GM21825 (cell line): ENCODE measurements around the gene ATP6V0E1.
"Not testable (repeated sequence)": the region's sequence is repeated elsewhere in the genome, so short reads cannot be mapped to it uniquely, and the experiment has no call there.

Experiments
- ATAC-seq: cut with Tn5 transposase; IDR thresholded peaks from one replicate; pipeline ENCODE4 v1.9.1; 2021; ENCODE audit warnings: mild to moderate bottlenecking, moderate library complexity; ENCODE audit not compliant: unreplicated experiment

Gene ATP6V0E1

DNA sequence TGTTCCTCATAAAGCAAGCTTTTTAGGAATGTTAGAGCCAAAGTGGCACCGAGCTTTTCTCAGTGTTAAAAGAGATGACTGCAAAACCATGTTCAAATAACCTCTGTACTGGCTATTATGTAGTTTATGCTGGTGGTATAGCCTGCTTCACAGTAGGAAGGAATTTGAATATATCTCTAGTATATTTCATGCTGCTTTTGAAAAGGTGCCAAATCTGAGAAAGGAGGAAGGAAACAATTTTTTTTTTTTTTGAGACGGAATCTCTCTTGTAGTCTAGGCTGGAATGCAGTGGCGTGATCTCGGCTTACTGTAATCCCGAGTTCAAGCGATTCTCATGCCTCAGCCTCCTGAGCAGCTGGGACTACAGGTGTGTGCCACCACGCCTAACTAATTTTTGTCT is 86.1 kb downstream of the ATP6V0E1 start:
- ATAC-seq: no peak

- ATAC-seq: no peak
Observed at GRCh38 chr5:173075137-173075843, 91.7 kb downstream of the ATP6V0E1 start.

- no peak for ATAC-seq
Observed at GRCh38 chr5:173075970-173076369, 92.4 kb downstream of the ATP6V0E1 start.

DNA sequence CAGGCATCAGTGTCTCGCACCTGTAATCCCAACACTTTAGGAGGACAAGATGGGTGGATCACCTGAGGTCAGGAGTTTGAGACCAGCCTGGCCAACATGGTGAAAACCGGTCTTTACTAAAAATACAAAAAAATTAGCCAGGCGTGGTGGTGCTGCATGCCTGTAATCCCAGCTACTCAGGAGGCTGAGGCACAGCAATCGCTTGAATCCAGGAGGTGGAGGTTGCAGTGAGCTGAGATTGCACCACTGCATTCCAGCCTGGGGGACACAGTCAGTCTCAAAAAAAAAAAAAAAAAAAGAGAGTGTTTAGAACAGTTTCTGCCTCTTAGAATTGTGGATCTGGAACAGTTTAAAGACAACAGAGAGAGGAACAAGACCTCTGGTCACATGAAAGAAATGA is 92.9 kb downstream of the ATP6V0E1 start:
- not testable (repeated sequence) for ATAC-seq

- no peak for ATAC-seq
Observed at GRCh38 chr5:173078878-173079277, 95.3 kb downstream of the ATP6V0E1 start.
